GM12801 (cell line): ENCODE data around the gene ZFR.

Experiments
- TF ChIP-seq, protein P1 (sequence below): IDR thresholded peaks from one replicate; pipeline ENCODE4 v1.5.1; 2011; ENCODE audit warnings: control low read depth; ENCODE audit not compliant: insufficient read length; ENCODE audit errors: extremely low read depth

Gene ZFR

DNA sequence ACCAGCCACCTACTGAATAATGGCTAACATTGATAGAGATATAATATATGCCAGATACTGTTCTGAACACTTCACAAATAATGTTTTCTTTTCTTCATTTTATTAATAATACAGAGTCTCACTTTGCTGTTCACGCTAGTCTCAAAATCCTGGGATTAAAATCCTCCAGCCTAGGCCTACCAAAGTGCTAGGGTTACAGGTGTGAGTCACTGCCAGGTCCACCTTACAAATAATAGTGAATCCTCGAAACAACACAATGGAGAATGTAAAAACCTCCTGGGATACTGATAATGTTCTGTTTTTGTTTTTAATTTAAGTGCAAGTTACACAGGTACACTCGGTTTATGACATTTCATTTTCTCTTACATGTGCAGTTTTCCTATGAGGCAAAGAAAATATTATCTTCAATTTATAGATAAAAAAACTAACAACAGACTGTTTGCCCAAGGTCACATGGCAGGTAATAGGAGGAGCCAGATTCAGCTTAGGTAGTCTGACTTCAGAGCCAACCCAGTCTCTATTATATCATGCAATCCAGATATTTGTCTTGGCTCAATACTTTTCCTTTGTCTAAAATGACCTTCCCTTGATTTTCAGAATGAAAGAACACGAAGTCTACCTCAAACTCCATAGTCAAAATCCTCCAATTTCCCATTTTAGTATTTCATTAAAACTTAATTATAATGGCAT lies 7.8 kb downstream of the ZFR start:
- TF ChIP-seq, protein P1, sequence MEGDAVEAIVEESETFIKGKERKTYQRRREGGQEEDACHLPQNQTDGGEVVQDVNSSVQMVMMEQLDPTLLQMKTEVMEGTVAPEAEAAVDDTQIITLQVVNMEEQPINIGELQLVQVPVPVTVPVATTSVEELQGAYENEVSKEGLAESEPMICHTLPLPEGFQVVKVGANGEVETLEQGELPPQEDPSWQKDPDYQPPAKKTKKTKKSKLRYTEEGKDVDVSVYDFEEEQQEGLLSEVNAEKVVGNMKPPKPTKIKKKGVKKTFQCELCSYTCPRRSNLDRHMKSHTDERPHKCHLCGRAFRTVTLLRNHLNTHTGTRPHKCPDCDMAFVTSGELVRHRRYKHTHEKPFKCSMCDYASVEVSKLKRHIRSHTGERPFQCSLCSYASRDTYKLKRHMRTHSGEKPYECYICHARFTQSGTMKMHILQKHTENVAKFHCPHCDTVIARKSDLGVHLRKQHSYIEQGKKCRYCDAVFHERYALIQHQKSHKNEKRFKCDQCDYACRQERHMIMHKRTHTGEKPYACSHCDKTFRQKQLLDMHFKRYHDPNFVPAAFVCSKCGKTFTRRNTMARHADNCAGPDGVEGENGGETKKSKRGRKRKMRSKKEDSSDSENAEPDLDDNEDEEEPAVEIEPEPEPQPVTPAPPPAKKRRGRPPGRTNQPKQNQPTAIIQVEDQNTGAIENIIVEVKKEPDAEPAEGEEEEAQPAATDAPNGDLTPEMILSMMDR, result no peak

DNA sequence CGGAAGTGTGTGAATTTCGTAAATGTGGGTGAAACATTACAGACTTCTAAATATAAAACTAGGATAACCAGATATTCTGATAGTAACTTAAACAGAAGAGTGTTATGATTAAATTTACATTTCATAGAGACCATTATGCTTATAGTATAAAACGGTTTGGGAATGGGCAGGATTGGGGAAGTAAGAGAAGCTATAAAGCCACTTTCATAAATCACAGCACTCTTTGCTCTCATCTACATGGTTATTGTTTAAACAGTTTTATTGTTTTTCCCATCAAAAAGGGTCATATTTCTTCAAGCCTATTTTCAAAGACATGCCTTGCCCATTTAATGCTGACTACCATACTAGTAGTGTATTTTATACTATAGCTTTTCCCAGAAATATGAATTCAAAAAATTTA lies 9.2 kb downstream of the ZFR start:
- TF ChIP-seq, protein P1, result no peak

DNA sequence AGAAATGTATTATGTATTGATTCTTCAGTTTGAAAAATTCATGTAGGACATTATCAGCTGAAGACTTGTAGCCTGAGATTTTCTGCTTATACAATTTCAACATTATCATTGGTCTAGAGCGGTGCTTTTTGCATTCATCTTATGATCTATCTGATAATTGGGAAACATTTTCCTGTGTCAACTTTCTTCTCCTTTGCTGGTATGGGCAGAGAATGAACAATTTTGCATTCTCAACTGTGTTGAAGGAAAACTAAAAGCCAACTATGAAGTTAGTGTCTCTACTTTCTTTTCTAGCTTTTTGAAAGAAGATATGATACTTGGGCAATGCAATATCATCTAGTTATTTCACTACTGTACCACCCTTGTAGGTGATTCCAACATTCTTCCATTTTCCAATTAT lies 10.3 kb downstream of the ZFR start:
- TF ChIP-seq, protein P1, result no peak

DNA sequence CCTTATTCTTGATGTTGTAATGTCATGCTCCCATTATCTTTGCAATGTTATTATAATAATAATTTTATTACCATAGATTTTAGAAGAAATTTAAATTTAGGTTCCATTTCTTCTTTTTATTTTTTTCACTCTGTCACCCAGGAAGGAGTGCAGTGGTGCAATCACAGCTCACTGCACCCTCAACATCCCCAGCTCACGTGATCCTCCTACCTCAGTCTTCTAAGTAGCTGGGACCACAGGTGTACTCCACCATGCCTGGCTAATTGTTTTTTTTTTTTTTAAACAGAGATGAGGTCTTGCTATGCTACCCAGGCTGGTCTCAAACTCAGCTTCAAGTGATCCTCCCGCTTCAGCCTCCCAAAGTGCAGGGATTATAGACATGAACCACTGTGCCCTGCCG lies 11.9 kb downstream of the ZFR start:
- TF ChIP-seq, protein P1, result no peak

DNA sequence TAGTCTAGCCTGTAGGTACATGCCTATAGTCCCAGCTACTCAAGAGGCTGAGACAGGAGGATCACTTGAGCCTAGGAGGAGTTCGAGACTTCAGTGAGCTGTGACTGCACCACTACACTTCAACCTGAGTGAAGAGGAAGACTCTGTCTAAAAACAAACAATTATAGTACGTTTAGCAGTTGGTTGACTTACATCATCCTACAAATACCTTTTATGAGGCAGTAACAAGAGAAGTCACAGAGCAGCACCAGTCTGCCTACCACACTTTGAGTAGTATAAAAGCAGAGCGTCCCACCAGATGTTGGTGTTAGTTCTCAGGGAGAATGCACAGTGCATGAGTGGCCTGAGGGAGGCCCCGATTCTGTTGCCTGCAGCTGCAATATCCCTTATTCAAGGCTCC lies 16.1 kb downstream of the ZFR start:
- TF ChIP-seq, protein P1, result no peak

DNA sequence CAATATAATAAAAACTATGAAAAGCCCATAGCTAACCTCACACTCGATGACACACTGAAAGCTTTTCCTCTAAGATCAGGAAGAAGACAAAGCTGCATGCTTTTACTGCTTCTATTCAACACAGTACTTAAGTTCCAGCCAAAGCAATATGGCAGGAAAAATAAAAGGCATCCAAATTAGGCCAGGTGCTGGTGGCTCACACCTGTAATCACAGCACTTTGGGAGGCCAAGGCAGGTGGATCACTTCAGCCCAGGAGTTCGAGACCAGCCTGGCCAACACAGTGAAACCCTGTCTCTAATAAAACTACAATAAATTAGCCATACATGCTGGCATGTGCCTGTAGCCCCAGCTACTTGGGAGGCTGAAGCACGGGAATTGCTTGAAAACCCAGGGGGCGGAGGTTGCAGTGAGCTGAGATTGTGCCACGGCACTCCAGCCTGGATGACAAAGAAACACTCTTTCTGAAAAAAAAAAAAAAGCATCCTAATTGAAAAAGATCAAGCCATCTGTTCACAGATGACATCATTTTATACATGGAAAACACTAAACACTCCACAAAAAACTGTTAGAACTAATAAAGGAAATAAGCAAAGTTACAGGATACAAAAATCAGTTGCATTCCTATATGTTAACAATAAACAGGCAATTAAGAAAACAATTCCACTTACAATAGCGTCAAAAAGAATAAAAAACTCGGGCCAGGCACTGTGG lies 17.9 kb downstream of the ZFR start:
- TF ChIP-seq, protein P1, result no peak

DNA sequence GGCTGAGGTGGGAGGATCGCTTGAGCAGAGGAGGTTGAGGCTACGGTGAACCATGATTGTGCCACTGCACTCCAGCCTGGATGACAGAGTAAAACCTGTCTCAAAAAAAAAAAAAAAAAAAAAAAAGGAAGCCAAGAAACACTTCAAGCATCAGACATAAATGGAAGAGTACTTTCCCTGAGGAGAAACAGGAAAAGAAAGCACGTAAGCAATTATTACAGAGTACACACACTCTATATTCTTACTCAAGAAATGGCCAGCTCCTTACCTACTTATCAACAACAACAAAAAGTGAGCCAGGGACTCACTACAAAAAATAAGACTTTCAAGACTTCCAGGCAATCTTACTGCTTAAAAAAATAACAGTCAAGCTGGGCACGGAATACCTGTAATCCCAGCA lies 21.8 kb downstream of the ZFR start:
- TF ChIP-seq, protein P1, result no peak
